ENCODE data around the gene ZNF780A.

DNA sequence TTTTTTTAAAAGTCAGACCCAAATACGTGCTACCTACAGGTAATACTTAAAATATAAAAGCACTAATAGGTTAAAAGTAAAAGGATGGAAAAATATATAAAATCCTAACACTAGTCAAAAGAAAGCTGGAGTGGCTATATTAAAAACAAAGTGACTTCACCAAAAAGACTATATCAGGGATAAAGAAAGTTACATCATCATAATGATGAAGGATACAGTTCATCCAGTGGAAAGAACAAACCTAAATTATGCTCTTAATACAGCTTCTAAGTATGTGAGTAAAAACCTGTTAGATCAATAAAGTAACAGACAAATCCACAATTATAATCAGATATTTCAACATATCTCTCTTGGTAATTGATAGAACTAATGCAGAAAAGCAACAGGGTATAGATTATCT is 33.6 kb downstream of the ZNF780A start:
- TF ChIP-seq, protein P1, sequence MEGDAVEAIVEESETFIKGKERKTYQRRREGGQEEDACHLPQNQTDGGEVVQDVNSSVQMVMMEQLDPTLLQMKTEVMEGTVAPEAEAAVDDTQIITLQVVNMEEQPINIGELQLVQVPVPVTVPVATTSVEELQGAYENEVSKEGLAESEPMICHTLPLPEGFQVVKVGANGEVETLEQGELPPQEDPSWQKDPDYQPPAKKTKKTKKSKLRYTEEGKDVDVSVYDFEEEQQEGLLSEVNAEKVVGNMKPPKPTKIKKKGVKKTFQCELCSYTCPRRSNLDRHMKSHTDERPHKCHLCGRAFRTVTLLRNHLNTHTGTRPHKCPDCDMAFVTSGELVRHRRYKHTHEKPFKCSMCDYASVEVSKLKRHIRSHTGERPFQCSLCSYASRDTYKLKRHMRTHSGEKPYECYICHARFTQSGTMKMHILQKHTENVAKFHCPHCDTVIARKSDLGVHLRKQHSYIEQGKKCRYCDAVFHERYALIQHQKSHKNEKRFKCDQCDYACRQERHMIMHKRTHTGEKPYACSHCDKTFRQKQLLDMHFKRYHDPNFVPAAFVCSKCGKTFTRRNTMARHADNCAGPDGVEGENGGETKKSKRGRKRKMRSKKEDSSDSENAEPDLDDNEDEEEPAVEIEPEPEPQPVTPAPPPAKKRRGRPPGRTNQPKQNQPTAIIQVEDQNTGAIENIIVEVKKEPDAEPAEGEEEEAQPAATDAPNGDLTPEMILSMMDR (IDR thresholded peaks at IDR 0.05): no peak
- TF ChIP-seq ZFX (IDR thresholded peaks at IDR 0.05; ENCODE audit: borderline replicate concordance): no peak
